Measurements from ENCODE around the gene NRL. TPM values are rescaled to one million over a fixed set of nuclear protein-coding genes. Genes with fewer than 3 reads are reported as not detected.

The NRL gene
- polyA plus RNA-seq, 3 donors, result 1.1 to 1.5 (median 1.3) TPM

DNA sequence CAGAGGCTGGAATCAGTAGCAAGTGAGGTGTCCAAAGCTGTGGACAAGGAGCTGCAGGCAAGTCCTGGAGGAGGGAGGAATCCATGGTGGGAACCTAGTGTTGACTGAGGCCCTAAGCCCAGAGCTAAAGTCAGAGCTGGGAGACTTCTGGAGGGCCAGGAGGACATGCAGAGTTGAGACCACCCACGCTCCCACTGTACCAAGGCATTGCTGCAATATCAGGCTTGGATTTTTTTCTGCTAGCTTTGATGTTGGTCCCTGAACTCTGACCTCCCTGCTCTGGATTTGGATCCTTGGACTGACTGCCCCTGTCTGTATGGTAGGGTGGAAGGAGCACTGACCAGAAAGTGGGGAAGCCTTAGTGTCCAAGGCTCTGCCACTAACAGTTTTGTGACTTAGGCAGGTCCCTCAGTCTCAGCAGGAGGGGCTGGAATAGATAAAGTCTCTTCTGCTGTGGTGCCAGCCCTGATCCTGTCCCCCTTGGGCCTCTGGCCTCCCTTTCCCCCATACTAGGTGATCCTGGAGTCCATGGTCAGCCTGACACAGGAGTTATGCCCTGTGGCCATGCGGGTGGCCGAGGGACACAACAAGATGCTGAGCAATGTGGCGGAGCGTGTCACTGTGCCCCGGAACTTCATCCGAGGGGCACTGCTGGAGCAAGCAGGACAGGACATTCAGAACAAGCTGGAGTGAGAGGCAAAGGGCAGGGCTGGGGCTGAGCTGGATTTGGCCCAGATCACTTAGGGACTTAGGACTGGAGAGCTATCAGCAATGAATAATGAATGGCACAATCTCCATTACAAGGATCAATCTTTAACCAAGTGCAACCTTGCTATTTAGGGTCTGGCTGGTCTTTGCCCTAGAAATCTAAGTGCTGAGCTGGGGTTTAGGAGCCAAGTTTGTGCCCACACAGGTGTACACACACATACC is 53.5 kb downstream of the NRL start:
- H3K9ac ChIP-seq (ENCODE audit: insufficient read depth, low read length, poor library complexity, severe bottlenecking), result no peak overlapping the region
- no peaks in the 10 kb centered on the region for H3K27me3 ChIP-seq (ENCODE audit: control insufficient read depth in 2 of 2, insufficient read depth in 2 of 2, low read length in 2 of 2)
- no peak overlapping the region for H3K27ac ChIP-seq (ENCODE audit: low read depth in 1 of 2, low read length in 2 of 2)
- H3K4me1 ChIP-seq (ENCODE audit: control insufficient read depth in 1 of 2, insufficient read depth in 2 of 2, low read length in 2 of 2), result no peaks in the 10 kb centered on the region
- WGBS (ENCODE audit: insufficient coverage), result 97% methylated on average over 7 of the region's 7 CpGs
- no peak for DNase-seq
- H3K4me3 ChIP-seq (replicated peaks in 1 of 3; ENCODE audit: low read depth in 2 of 3, low read length in 3 of 3), result no peak overlapping the region
- intact Hi-C loops (cut with micrococcal nuclease), result no loop called here
- H3K9me3 ChIP-seq (replicated peaks in 1 of 2; ENCODE audit: control insufficient read depth in 1 of 2, insufficient read depth in 1 of 2, low read length in 2 of 2), result no peaks in the 10 kb centered on the region
- H4K20me1 ChIP-seq (ENCODE audit: insufficient read depth, low read length), result no peaks in the 10 kb centered on the region
- H2AFZ ChIP-seq (ENCODE audit: insufficient read depth, low read depth, low read length, poor library complexity, severe bottlenecking), result no peak overlapping the region
- TF ChIP-seq CTCF (IDR thresholded peaks at IDR 0.05), result no peak
- Mint-ChIP-seq H3K4me3 (no peak overlapping the region), H3K4me1 (peaks cover 2% of the 10 kb centered on the region), H3K9me3 (peaks cover 0 to 2% (median 0%) of the 10 kb centered on the region in 7 donors), H3K36me3 (no peaks in the 10 kb centered on the region), H3K27ac (peak overlapping the region in 1 of 7 donors; percentile 52), H3K27me3 (ENCODE audit: low read depth in 3 of 3) (peaks cover 4 to 7% (median 6%) of the 10 kb centered on the region in 3 donors)
- no peaks in the 10 kb centered on the region for H3K79me2 ChIP-seq (ENCODE audit: insufficient read depth, low read length)
- no peak overlapping the region for H3K4me2 ChIP-seq (replicated peaks; ENCODE audit: extremely low read depth, low read length, poor library complexity, severe bottlenecking)
- no peaks in the 10 kb centered on the region for H3K36me3 ChIP-seq (replicated peaks in 1 of 2; ENCODE audit: control insufficient read depth in 1 of 2, insufficient read depth in 2 of 2, low read length in 2 of 2)

DNA sequence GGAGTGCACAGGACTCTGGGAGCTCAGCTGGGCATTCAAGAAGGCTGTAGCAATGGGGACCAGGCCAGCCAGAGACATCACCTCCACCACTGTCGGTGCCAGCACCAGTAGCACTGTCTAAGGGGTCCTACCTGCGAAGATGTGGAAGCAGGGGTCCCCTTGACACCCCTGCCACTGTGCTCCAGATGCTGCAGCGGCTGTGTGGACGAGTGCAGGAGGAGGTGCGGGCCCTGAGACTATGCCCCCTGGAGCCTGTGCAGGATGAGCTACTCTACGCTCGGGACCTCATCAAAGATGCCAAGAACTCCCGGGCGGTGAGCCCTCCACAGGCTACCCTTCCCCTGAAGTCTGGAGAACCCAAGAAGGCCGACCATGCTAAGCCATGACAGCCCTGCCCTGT is 54.3 kb downstream of the NRL start:
- H3K4me1 ChIP-seq (ENCODE audit: control insufficient read depth in 1 of 2, insufficient read depth in 2 of 2, low read length in 2 of 2), result no peaks in the 10 kb centered on the region
- no peak overlapping the region for H3K27ac ChIP-seq (ENCODE audit: low read depth in 1 of 2, low read length in 2 of 2)
- no peak for DNase-seq
- H3K27me3 ChIP-seq (ENCODE audit: control insufficient read depth in 2 of 2, insufficient read depth in 2 of 2, low read length in 2 of 2), result no peaks in the 10 kb centered on the region
- H3K27ac Mint-ChIP-seq, result no peak overlapping the region
- H4K20me1 ChIP-seq (ENCODE audit: insufficient read depth, low read length), result no peaks in the 10 kb centered on the region
- no peak overlapping the region for H3K4me3 ChIP-seq (replicated peaks in 1 of 3; ENCODE audit: low read depth in 2 of 3, low read length in 3 of 3)
- peaks cover 4 to 7% (median 6%) of the 10 kb centered on the region in 3 donors for H3K27me3 Mint-ChIP-seq (ENCODE audit: low read depth in 3 of 3)
- 98% methylated on average over 9 of the region's 10 CpGs for WGBS (ENCODE audit: insufficient coverage)
- no peaks in the 10 kb centered on the region for H3K79me2 ChIP-seq (ENCODE audit: insufficient read depth, low read length)
- no peaks in the 10 kb centered on the region for H3K9me3 ChIP-seq (replicated peaks in 1 of 2; ENCODE audit: control insufficient read depth in 1 of 2, insufficient read depth in 1 of 2, low read length in 2 of 2)
- intact Hi-C loops (cut with micrococcal nuclease), result no loop called here
- peaks cover 2% of the 10 kb centered on the region for H3K4me1 Mint-ChIP-seq
- H3K9me3 Mint-ChIP-seq, result peaks cover 0 to 2% (median 0%) of the 10 kb centered on the region in 7 donors
- H3K4me3 Mint-ChIP-seq, result no peak overlapping the region
- no peak for TF ChIP-seq CTCF (IDR thresholded peaks at IDR 0.05)
- H3K36me3 Mint-ChIP-seq, result no peaks in the 10 kb centered on the region
- no peaks in the 10 kb centered on the region for H3K36me3 ChIP-seq (replicated peaks in 1 of 2; ENCODE audit: control insufficient read depth in 1 of 2, insufficient read depth in 2 of 2, low read length in 2 of 2)
- H2AFZ ChIP-seq (ENCODE audit: insufficient read depth, low read depth, low read length, poor library complexity, severe bottlenecking), result no peak overlapping the region
- H3K9ac ChIP-seq (ENCODE audit: insufficient read depth, low read length, poor library complexity, severe bottlenecking), result no peak overlapping the region
- H3K4me2 ChIP-seq (replicated peaks; ENCODE audit: extremely low read depth, low read length, poor library complexity, severe bottlenecking), result no peak overlapping the region

All from CD14-positive monocyte (primary cell).